Cardiac fibroblast (primary cell): ENCODE results near the gene FGD3.
A peak's percentile ranks its signal among the peaks of the same experiment; 100 is the strongest.

Experiments
- DNase-seq, 2 donors: peaks; one replicate each; pipeline versions ENCODE4 v3.0.0 to v3.0.0-alpha.2; 2010; ENCODE audit warnings: low read depth in 2 of 2
- H3K4me3 ChIP-seq, 2 donors: replicated peaks in 1 of 2; 1 replicate in 1 of 2; 2 replicates in 1 of 2; pipeline ENCODE4 v1.5.1; 2011; ENCODE audit warnings: low read depth in 2 of 2, low read length in 2 of 2, mild to moderate bottlenecking in 2 of 2, moderate library complexity in 1 of 2
- CTCF ChIP-seq: IDR thresholded peaks from one replicate; pipeline ENCODE4 v1.5.1; 2011; ENCODE audit warnings: low read depth, mild to moderate bottlenecking, low read length, inconsistent platforms

FGD3 gene

GRCh38 chr9:93071464-93071863 is 124.1 kb downstream of the FGD3 start:
- H3K4me3 ChIP-seq = no peak overlapping the region
- peak; percentile 41 to 42 for DNase-seq
- TF ChIP-seq CTCF = no peak

GRCh38 chr9:93072383-93072795 is 125.1 kb downstream of the FGD3 start:
- TF ChIP-seq CTCF = no peak
- DNase-seq = peak in 1 of 2 donors; percentile 55
- no peak overlapping the region for H3K4me3 ChIP-seq

DNA sequence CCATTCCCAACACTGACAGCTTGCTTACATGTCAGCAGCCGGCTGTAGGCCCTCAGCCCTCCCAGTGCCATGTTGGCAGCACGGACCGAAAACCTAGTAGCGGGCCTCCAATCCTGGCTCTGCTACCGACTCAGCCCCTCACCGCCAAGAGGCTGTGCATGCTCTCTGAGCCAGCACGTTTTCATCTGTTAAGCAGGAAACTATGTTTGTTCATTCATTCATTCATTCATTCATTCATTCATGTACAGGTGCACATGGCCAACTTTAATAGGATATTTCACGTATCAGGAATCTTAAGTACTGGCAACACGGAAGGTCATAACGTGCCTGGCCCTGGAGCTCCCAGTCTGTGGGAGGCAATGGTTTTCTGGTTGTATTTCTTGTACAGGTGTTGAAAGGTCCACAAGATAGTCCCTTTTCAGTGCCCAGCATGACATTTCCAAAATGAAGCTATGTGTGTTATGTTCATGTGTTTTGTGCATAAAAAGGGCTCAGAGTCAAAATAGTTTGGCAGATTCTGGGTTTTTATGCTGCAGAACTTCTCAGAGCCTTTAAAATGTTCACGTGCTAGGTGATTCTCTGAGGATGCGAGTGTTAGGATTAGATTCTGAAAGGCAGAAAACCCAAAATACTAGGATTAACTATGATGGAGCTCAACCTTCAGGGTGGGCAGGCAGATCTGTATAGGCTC is 128.9 kb downstream of the FGD3 start:
- no peak for TF ChIP-seq CTCF

DNA sequence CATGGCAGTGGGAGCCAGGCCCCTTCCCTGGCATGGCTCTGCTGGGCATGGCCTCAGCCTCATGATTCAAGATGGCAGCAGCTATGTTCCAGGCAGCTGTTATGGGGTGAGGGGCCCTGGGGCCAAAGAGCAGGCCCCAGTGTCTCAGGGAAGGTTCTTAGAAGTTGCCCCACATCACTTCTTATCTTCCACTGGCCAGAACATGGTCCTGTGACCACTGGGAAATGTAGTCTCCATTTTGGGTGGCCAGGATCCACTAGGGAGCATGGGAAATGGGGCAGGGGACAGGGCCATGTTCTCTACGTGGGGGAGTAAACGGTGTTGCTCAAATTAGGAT is 129.4 kb downstream of the FGD3 start:
- TF ChIP-seq CTCF = no peak
- DNase-seq = no peak
- no peak overlapping the region for H3K4me3 ChIP-seq

More for the DNA sequence above, 128.9 kb downstream of the FGD3 start:
- H3K4me3 ChIP-seq = no peak overlapping the region
- DNase-seq = no peak

GRCh38 chr9:93077367-93077766 is 130.0 kb downstream of the FGD3 start:
- H3K4me3 ChIP-seq = no peak overlapping the region
- no peak for TF ChIP-seq CTCF
- no peak for DNase-seq

DNA sequence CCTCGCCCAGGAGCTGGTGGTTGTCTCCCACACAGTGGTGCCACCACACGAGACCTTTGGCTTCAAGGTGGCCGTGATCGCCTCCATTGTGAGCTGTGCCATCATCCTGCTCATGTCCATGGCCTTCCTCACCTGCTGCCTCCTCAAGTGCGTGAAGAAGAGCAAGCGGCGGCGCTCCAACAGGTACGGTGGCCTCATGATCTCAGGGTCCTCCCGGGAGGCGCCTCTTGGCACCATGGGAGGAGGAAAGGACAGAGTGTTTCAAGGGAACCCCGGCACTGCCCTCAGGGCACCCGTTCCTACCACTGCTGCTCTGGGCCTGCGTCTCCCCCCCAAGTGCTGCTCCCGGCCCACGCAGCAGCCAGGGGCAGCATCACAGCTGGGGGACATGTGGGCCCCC is 130.5 kb downstream of the FGD3 start:
- no peak overlapping the region for H3K4me3 ChIP-seq
- DNase-seq = no peak
- no peak for TF ChIP-seq CTCF

DNA sequence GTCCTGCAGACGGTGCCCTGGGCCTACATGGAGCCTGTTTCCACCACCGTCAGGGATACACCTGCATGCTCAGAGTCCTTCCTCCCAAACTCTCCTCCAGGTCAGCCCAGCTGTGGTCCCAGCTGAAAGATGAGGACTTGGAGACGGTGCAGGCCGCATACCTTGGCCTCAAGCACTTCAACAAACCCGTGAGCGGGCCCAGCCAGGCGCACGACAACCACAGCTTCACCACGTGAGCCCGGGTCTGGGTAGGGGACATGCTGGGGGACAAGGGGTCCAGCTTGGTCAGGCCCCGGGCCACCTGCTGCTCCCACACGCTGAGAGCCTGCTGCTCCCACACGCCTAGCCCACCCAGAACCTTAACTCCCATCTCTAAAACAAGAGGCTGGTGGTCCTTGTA is 132.0 kb downstream of the FGD3 start:
- no peak for TF ChIP-seq CTCF
- no peak for DNase-seq
- H3K4me3 ChIP-seq = no peak overlapping the region
